NCI-H526 (cell line): Measurements from ENCODE around the gene SRGAP2.
"Not testable (repeated sequence)": the region's sequence is repeated elsewhere in the genome, so short reads cannot be mapped to it uniquely, and the experiment has no call there.

Source experiments
- DNase-seq, 2 experiments: peaks; one replicate each; lab custom pipeline; 2025; lab: John Stamatoyannopoulos, UW

SRGAP2 gene

DNA sequence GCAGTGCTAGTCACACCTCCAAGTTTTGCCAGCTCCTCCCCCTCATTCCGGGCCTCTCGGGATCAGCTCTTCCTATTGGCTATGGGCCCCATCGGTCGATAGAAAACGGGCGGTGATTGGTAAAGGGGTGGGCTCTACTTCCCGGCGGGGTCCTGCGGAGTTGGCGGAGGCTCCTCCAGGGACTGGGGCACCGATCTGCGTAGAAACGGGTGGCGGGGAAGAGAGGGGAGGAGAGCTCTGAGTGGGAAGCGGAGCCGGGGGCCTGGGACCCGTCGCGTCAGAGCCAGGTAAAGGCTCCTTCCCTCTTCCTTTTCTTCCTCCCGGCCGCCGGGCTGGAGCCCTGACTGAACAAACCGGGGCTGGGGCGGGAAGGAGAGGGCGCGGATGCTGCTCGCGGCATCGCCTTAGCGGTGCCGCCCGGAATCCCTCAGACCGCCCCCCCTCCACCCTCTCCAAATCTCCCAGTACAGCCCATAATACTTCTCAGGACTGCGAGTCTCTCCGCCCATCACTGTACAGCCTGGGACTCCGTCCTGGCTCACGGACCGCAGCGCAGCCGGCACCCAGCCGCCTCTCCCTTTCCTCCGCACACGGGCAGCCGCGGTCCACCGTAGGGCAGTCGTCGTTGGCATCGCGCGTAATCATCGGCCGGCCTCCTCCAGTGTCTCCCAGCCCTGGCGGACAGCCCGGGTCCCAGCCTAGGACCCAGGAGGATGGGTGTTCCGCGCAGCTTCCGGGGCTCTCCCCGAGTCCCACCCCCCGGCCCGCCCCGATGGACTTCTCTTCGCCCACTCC, at the start of gene SRGAP2:
SRGAP2 (plus strand) TSS at position 178 of the 795 bp plus-strand sequence. CDS start 2,430 bp downstream, outside the sequence.
- peak in 1 of 2 experiments; percentile 45 for DNase-seq

DNA sequence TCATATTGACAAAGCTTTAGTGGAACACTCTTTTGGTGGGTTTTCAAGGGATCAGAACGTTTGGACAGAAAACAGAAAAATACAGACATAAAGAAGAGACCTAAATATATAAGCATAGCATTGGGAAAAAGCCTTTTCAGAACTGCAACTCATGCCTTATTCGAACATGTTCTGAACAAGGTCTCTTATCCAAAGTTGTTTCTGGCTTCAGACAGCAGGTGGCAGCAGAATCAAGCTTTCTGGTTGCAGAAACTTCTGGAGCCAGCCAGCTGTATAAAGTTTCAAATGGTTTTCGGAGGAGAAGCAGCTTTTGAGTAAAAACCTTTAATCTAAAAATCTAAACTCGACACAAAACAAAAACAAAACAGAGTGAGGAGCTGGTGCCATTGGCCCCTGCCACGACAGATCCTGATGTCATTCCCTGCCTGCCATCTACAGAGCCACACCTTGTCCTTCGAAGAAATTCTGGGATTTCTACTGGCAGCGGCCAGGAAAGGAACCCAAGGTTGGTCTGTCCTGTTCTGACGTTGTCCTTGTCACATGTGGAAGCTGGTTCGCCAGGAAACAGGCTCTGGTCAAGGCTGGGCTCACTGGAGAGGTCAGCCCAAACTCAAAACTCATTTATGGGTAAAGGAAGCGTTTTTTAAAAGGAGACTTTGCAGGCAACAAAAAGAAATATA, 35.9 kb upstream of the SRGAP2 start:
- not testable (repeated sequence) for DNase-seq

DNA sequence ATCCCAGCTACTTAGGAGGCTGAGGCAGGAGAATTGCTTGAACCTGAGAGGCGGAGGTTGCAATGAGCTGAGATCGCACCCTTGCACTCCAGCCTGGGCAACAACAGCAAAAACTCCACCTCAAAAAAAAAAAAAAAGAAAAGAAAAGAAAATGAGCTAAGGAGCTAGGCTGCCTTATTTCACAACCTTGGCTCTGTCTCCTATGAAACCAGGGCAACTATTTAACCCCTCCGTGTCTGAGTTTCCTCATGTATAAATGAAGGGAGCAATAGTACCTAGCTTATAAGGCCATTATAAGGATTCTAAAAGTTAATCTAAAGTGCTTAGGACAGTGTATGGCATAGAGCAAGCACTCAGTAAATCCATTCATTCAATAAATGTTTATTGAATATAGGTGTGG, 33.5 kb upstream of the SRGAP2 start:
- not testable (repeated sequence) for DNase-seq

DNA sequence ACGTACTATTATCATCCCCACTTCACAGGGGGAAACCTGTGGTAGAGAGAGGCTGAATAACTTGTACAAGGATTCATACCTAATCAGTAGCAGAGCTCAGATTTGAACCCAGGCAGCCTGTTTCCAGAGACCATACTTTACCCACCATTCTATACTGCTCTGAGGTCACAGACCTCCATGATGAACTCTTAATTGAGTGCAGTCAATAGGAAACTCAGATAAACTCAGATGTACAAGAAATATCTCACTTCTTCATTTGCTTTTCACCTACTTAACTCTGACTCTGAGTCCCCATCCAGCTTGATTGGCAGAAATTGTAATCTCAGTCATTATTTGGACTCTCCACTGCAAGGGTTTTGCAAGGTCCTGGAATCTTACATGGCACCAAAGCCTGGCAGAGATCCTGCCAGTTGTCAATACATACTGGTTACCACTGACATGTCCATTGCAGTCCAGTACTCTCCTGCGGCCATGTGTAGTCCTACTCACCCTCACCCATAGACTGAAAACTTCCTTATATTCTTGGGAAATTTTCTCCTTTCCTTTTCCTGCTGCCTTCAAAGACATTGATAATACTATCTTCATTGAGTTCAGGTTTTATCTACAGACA, 30.1 kb upstream of the SRGAP2 start:
- not testable (repeated sequence) for DNase-seq

DNA sequence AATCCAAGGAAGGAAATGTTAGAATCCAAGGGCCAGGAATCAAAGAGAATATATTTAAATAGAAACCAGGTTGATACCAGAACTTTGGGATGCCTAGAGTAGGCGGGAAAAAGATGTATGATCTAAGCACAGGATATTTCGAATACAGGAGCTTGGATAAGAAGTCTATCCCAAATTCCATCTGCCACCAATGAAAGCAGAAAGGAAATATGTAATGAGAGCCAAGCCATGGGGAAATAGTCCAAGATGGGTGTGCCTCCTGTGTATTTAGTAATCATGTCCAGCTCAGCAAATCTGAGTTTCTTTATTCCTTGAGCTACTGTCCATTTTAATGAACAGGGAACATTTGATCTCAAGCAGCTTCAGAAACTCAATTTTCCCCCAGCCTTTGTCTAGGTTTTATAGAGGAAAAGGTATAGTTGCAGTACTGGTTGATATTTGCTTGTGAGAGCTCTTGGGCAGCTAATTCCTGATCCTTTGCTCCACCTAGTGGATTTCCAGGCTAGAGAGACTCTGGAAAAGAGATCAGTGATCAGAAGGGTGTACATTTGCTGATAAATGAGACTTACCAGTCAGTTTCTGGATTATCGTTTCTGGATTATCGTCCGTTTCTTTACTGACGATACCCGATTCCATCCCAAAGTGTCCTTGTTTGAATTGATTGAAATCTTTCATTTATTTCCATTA, 29.0 kb upstream of the SRGAP2 start:
- DNase-seq, result peak in 1 of 2 experiments; percentile 23

DNA sequence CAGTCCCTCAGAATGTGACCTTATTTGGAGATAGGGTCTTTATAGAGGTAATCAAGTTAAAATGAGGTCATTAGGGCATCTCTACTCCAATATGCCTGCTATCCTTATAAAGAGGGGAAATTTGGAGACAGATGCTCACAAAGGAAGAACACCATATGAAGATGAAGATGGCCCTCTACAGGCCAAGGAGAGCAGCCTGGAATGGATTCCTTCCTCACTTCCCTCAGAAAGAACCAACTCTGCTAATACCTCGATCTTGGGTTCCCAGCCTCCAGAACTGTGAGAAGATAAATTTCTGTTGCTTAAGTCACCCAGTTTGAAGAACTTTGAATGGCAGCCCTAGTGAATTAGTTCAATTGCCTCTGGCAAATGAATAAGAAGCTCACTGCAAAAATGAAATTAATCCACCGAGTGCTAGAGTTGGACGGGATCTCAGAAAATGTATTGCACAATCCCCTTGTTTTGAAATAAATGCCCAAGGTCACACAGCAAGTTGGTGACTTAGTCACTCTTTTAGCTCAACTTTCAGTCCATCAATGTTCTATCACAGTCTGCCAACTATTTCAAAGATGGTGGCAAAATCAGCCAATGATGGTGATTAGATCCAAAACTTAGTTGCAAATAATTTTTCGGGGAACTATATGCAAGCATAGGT, 27.8 kb upstream of the SRGAP2 start:
- DNase-seq, result not testable (repeated sequence)

DNA sequence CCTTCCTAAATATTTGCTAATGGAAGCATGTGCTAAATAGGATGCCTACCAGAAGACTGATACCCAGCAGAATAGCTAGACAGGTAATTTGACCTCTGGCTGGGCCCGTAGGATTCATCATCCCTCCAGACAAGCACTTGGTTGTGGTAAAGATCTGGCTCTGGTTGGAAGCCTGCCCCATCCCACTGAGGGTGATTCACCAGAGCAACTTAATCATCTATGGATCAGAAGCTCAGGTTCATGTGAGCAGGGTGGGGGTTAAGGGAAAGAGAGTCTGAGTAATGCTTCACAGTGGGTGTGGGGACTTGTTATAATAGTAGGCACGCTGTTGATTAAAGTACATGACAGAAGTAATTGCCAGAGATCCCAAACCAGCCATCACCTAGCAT, 27.2 kb upstream of the SRGAP2 start:
- not testable (repeated sequence) for DNase-seq

DNA sequence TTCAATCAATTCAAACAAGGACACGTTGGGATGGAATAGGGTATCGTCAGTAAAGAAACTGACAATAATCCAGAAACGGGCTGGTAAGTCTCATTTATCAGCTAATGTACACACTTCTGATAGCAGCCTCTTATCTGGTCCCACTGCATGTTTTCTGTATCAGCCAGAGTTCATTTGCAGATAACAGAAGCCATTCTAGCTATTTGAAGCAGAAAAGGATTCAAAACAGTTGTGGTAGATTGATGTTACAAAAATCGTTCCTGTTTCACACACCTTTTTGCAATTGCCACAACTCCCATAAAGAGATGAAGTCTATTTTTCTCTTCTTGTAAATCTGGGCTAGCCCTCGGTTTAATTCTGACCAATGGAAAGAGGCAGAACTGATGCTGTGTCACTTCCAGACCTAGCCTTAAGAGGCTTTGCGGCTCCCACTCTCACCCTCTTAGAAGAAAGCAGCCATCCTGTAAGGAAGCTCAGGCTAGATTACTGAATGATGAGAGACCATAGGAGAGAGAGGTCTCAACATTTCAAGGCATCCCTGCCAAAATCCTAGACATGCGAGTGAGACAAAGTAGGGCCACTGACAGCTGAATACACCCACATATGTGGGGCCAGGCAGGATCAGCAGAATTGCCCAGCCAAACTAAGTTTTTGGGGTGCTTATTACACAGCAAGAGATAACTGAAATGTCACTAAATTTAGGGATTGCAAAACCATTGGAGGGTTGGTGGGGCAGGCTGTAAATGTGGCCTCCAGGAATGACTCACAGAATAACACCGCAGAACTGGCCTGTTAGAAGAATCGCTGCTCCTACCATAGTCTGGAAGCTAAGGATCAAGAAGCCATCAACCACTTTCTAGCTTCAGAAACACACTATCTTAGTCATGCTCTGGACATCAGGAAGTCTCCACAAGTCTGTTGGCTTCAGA, 25.0 kb upstream of the SRGAP2 start:
- DNase-seq, result not testable (repeated sequence)

DNA sequence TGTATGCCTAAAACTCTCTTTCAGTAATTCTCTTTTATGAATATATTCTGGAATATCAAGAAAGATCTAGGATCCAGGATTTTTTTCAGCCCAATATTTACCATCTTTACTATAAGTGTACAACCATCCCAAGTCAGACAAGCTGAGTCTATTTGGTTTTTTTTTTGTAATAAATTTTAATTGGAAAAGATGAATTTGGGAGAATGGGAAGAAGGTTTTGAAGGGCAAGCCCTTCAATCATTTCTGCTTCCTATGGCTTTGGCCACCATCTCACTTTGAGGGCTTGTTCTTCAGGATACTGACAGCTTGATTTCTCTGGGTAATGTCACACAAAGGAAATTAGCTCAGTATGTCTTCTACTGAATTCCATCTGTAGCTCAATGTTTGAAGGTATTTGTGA, 23.7 kb upstream of the SRGAP2 start:
- not testable (repeated sequence) for DNase-seq

DNA sequence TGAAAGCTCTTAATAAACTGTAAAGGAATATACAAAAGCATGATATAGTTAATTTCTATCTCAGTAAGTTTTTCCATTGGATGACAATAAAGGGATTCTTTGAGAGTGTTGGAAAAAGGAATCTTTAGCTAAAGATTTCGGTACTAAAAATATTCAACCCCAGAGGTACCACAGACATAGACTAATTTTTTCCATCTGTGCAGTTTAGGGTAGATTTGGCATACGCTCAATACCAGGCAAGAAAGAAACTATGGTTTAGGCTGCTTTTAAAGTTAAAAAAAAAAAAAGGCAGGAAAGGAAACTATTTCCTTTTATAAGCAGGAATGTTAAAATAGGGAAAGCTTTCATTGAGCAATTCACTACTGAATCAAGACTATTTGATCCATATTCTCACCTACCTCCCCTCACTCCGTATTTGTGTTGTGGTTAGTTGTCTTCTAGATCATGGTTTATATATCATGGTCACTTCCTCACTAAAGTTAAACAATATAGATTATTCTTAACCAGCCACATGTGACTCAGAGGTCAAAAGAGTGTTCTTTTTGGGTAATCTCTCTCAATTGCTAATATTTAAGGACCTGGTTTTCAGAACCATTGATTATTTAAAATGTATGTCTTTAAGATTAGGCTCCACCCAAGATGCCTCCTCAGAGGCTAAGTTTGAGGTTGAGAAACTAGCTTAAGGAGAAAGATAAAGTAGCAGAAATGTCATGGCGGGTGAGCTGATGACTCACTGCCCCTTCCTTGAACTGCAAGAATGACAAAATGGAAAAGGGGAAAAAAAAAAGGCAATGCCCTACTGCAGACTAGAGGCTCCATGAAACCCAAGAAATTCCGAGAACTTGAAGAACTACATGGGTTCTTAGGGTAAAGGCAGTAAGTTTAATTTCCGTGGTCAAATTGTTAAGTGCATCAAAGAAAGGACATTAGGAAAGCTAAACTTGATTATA, 20.7 kb upstream of the SRGAP2 start:
- not testable (repeated sequence) for DNase-seq

DNA sequence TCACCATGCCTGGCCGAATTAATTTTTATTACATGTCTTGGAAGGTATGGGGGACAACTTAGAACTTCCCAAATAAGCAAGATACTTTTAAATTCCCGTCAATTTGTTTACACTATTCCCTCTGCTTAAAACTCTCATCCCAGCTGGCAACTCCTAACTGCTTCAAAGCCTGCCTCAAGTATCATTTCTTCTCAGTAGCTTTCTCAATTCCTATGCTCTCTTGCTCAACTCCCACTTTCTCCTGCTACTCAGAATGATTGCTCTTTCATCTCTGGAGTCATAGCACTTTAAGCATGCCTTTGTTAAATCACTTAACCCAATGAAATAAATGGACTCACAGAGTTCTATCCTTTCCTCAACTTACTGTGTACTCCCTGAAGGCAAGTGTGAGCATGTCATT, 19.6 kb upstream of the SRGAP2 start:
- not testable (repeated sequence) for DNase-seq

DNA sequence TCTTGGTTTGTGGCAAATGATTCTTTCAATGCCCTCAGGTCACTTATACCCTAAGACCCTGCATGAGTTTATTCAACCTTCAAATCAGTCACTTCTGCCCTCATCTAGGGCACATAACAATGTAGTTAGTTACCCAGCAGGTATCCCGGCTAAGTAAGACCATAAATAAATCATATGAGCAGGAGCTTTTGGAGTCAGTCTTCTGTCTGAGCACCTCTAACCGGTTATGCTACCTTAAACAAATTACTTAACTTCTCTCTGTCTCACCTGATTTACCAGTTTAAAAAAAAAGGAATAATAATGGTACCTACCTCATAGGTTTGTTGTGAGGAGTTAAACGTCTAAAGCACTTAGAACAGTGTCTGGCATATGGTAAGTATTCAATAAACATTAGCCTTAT, 17.6 kb upstream of the SRGAP2 start:
- not testable (repeated sequence) for DNase-seq

DNA sequence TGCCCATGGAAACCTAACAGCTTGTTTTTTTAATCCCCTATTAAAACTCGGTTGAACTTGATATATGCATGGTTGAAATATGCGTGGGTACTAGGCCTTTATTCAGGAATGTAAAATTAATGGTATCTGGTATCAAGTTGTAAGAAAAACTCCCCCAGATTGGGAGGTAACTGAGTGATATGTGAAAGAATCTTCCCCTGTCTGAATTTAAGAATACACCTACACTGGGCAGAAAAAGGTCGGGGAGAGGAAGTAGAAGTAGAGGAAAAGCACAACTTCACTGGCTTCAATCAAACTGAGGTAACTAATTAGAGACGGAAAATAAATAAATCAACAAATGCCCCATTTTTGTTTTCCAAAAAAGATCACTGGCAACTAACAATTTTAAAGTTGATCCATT, 16.5 kb upstream of the SRGAP2 start:
- DNase-seq, result not testable (repeated sequence)

DNA sequence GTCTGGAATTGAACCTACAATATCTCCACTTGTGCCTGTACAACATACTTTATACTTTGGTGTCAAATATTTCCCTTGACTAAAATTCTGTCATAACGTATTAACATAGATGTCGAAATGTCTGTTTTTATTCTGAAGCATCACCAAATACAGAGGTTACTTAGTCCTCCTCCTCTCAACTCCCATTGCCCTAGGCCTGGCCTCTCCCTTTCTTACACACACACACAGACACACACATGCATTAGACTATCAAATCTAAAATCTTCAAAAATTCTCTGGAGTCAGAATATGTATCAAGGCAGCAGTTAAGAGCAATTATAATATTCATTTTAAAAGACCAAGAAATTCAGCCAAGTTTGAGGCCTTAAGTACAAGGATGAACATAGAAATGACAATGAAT, 8.2 kb upstream of the SRGAP2 start:
- not testable (repeated sequence) for DNase-seq

DNA sequence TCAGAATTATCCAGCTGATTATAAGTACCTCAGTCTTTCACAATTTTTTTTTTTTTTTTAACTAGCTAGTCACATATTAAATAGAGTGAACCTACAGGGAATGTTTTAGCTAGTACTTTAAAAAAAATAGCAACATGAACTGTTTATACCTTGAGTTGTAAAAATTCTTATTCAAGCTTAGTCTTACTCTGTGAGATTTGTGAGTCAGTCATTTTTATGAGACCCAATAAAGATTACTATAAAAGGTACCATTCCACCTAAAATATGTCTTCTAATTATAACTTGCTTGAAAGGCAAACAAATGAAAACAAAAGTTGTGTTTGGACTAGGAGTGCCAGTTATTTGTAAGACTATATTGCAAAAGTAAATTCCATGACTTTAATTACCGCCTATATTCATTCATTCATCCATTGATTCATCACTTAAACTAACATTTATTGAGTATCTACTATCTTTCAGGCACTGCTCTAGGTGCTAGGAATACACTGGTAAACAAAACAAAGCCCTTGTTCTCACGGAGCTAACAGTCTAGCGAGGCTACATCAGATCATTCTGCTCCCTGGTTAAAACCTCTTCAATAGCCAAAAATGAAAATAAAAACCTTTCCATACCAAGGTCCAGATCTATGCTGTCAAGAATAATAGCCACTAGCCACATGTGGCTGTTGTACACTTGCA, 6.5 kb upstream of the SRGAP2 start:
- DNase-seq, result not testable (repeated sequence)

DNA sequence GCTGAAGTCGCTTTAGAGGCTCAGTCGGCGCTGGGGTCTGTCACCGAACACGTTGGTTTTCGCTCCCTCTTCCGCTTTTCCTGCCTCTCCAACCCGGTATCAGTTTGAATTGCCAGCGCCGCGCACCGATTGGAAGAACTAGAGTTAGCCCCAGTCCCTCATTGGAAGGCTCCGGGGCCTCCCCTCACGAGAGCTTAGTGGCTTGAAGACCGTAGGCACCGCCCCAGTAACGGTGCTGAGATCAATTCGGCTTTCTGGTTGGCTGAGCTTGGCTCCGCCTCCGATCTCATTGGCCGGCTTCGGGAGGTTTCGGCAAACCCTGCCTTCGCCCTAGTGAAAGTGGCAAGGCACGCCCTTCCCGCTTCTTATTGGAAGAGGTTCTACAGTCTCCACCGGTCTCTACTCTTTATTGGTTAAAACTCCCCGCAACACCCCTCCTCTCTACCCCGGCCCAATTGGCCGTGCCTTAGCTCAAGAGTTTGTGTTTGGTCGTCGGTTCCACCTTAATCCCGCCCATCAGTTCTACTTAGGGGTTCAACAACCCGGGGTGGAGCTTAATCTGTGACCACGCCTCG, 465 bp upstream of the SRGAP2 start, which contains the start of gene FAM72A:
FAM72A (minus strand) TSS at position 51 of the 575 bp plus-strand sequence. CDS start 814 bp downstream, outside the sequence.
- peak; percentile 97 to 99 for DNase-seq

DNA sequence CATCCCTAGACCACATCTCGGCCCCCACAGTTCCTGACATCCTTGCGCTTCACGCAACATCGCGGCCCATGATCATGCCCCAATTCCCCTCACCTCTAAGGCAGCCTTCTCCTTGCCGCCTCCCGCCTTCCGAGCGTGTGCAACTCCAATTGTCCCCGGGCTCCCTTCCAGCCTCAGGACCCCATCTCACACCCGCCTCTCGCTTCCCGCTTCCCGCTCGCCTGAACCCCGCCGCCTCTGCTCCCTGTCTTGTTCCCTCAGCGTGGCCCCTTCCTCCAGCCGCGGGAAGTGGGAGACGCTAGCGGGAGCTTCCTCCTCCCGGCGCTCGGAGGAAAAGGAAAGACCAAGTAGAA, 794 bp downstream of the SRGAP2 start:
- not testable (repeated sequence) for DNase-seq

DNA sequence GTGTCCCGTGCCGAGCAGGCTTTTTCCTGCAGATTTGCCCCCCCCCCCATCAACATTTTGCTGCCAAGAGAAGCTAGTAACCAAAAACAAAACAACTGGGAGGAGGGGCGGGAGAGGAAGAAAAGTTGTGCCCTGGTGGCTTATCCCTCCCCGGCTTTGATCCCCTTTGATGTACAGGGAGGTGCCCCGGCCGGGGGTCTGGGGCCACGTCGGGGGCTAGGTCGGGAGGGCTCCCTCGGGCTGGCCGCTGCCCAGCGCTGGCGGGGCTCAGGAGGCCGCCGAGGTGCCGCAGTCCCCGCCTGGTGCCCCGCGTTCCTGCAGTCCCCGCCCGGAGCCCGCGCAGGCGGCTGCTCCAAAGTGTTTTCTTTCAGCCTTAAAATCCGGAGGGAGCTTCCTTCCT, 1.5 kb downstream of the SRGAP2 start:
- DNase-seq, result not testable (repeated sequence)
